Left lung (tissue), 10 donors: ENCODE measurements around the gene DARS2. TPM values are rescaled to one million over a fixed set of nuclear protein-coding genes. Genes with fewer than 3 reads are reported as not detected.

Source experiments
- ATAC-seq: fragments of 200-7000 bp; cut with Tn5 transposase; one replicate; pipeline ENCODE4 v1.9.1; 2020; ENCODE audit warnings: moderate library complexity
- DNase-seq, 4 donors: peaks; one replicate each; pipeline ENCODE4 v3.0.0-alpha.2; 2013 to 2020
- H3K27ac ChIP-seq, 2 donors: fragments of 200-600 bp; sonication (generic) in 1 of 2; one replicate each; pipeline versions ENCODE4 v1.5.0 to v1.8.0; 2020 to 2021
- H3K27me3 ChIP-seq, 2 donors: fragments of 200-600 bp; sonication (generic) in 1 of 2; one replicate each; pipeline versions ENCODE4 v1.5.0 to v1.8.0; 2020 to 2021
- H3K36me3 ChIP-seq, 2 donors: fragments of 200-600 bp; sonication (generic) in 1 of 2; one replicate each; pipeline versions ENCODE4 v1.5.0 to v1.8.0; 2020 to 2021
- H3K4me1 ChIP-seq, 2 donors: fragments of 200-600 bp; one replicate each; pipeline ENCODE4 v1.8.0; 2021
- H3K4me3 ChIP-seq, 2 donors: fragments of 200-600 bp; sonication (generic) in 1 of 2; one replicate each; pipeline versions ENCODE4 v1.5.0 to v1.8.0; 2020 to 2021; ENCODE audit warnings: mild to moderate bottlenecking in 1 of 2
- H3K9me3 ChIP-seq, 2 donors: fragments of 200-600 bp; sonication (generic) in 1 of 2; one replicate each; pipeline versions ENCODE4 v1.5.0 to v1.8.0; 2020 to 2021
- CTCF ChIP-seq, 2 donors: fragments of 200-600 bp; sonication (generic) in 1 of 2; IDR thresholded peaks; one replicate each; pipeline versions ENCODE4 v1.5.0 to v1.8.0; 2021; ENCODE audit warnings: antibody characterized with exemption in 2 of 2
- intact Hi-C, 2 donors: fragments of 100-400 bp; cut with DNase I; formaldehyde crosslinking; loops; one replicate each; pipeline versions ENCODE4 v1.11.2 to v1.14.2; 2022
- polyA plus RNA-seq, 6 donors: library from polyadenylated mRNA; unstranded; fragments of 120-200 nt; gene quantifications; one replicate each; pipeline ENCODE4 v1.2.1, GENCODE V29; 2013; ENCODE audit not compliant: insufficient read length in 6 of 6
- total RNA-seq, 2 donors: library from RNA; stranded (reverse); fragmentation: NEBNext Ultra II Directional; extraction: Animal tissue kit (Norgen Biotek cat#: 25700); gene quantifications; one replicate each; pipeline ENCODE4 v1.2.1, GENCODE V29; 2021
- donor health status: DM: no; HTN: yes; CAD: no.
- donor health status: DM: no; HTN: no; CAD: no.

Gene DARS2
- total and polyA plus RNA-seq, 8 donors, result 19.9 to 24.7 (median 21.3) TPM

GRCh38 chr1:173865468-173866164 lies 41.1 kb downstream of the DARS2 start:
- H3K4me3 ChIP-seq, result peak overlapping the region; percentile 72 to 87
- H3K9me3 ChIP-seq, result no peaks in the 10 kb centered on the region
- TF ChIP-seq CTCF (IDR thresholded peaks at IDR 0.05), result no peak
- peak overlapping the region; percentile 26 to 99 for H3K27ac ChIP-seq
- H3K36me3 ChIP-seq, result peaks cover 3 to 61% of the 10 kb centered on the region in 2 donors
- ATAC-seq, result no peak
- intact Hi-C loops, result no loop called here
- peaks cover 30 to 57% of the 10 kb centered on the region in 2 donors for H3K4me1 ChIP-seq
- peak in 1 of 4 donors; percentile 10 for DNase-seq
- no peaks in the 10 kb centered on the region for H3K27me3 ChIP-seq

- peaks cover 30 to 67% of the 10 kb centered on the region in 2 donors for H3K4me1 ChIP-seq
- H3K27me3 ChIP-seq, result no peaks in the 10 kb centered on the region
- TF ChIP-seq CTCF (IDR thresholded peaks at IDR 0.05), result no peak
- ATAC-seq (no peak), DNase-seq (no peak)
- peak overlapping the region; percentile 72 to 87 for H3K4me3 ChIP-seq
- intact Hi-C loops, result no loop called here
- peaks cover 3 to 58% of the 10 kb centered on the region in 2 donors for H3K36me3 ChIP-seq
- H3K27ac ChIP-seq, result peak overlapping the region; percentile 97 to 99
- no peaks in the 10 kb centered on the region for H3K9me3 ChIP-seq
Measured at GRCh38 chr1:173866413-173867115, 42.1 kb downstream of the DARS2 start.

GRCh38 chr1:173867141-173867752 lies 42.8 kb downstream of the DARS2 start:
- intact Hi-C loops, result no loop called here
- DNase-seq, result peak in 1 of 4 donors; percentile 82
- Histone ChIP-seq H3K27ac (peak overlapping the region; percentile 97 to 99), H3K36me3 (peaks cover 3 to 53% of the 10 kb centered on the region in 2 donors), H3K27me3 (no peaks in the 10 kb centered on the region), H3K9me3 (no peaks in the 10 kb centered on the region), H3K4me1 (peaks cover 33 to 73% of the 10 kb centered on the region in 2 donors), H3K4me3 (peak overlapping the region; percentile 72 to 87)
- ATAC-seq, result peak; percentile 1
- no peak for TF ChIP-seq CTCF (IDR thresholded peaks at IDR 0.05)

GRCh38 chr1:173867753-173868265 lies 43.3 kb downstream of the DARS2 start, which contains the start of gene GAS5:
TSS of gene GAS5 (minus strand) at chr1:173867989.
- Histone ChIP-seq H3K27ac (peak within 1 kb of the TSS; percentile 97 to 99), H3K27me3 (no peaks in the 10 kb centered on the region), H3K9me3 (no peaks in the 10 kb centered on the region), H3K36me3 (peaks cover 3 to 48% of the 10 kb centered on the region in 2 donors), H3K4me1 (peaks cover 34 to 77% of the 10 kb centered on the region in 2 donors), H3K4me3 (peak within 1 kb of the TSS; percentile 72 to 87)
- DNase-seq (peak; percentile 99 to 100 (median 100)), ATAC-seq (peak; percentile 89)
- no peak for TF ChIP-seq CTCF (IDR thresholded peaks at IDR 0.05)
- intact Hi-C loops, result no loop called here
